T-helper 2 cell treated with Interferon-gamma antibody and Interleukin-4, amounts not matched to agents 5 μg/mL and 100 μg/mL, for 36 hours (primary cell): ENCODE data around the gene DAPL1.
"Not testable (repeated sequence)": the region's sequence is repeated elsewhere in the genome, so short reads cannot be mapped to it uniquely, and the experiment has no call there.

Experiments
- DNase-seq: peaks from one replicate; pipeline ENCODE4 v3.0.0; 2021; ENCODE audit warnings: low spot score
- H3K27ac Mint-ChIP-seq: one replicate; pipeline ENCODE4 v1.8.0; 2021; ENCODE audit warnings: mild to moderate bottlenecking, mixed read lengths
- H3K27me3 Mint-ChIP-seq: one replicate; pipeline ENCODE4 v1.8.0; 2021; ENCODE audit warnings: low read depth, mixed read lengths
- H3K36me3 Mint-ChIP-seq: one replicate; pipeline ENCODE4 v1.8.0; 2021; ENCODE audit warnings: low read depth, mixed read lengths
- H3K4me1 Mint-ChIP-seq: one replicate; pipeline ENCODE4 v1.8.0; 2021; ENCODE audit warnings: low read depth, mixed read lengths
- H3K4me3 Mint-ChIP-seq: one replicate; pipeline ENCODE4 v1.8.0; 2022; ENCODE audit warnings: mild to moderate bottlenecking, moderate library complexity, mixed read lengths
- H3K9me3 Mint-ChIP-seq: one replicate; pipeline ENCODE4 v1.8.0; 2021; ENCODE audit warnings: mixed read lengths

DAPL1 gene

DNA sequence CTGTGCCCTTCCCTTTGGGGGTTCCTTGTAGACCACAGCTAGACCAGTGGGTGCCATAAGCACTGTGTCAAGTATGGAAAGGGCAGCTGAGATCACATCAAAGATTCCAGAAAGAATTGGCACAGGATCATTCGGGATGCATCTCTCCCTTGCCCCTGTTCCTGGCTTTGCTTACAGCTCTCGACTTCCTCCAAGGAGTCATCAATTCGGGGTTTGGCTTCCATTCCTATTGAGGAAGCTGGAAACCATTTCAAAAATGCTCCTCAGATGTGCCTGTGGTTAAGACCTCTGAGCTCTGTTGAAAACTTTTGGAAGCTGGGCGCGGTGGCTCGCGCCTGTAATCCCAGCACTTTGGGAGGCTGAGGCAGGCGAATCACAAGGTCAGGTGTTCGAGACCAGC, 65.1 kb downstream of the DAPL1 start:
- not testable (repeated sequence) for DNase-seq, H3K4me3 Mint-ChIP-seq, H3K9me3 Mint-ChIP-seq, H3K36me3 Mint-ChIP-seq, H3K4me1 Mint-ChIP-seq, H3K27ac Mint-ChIP-seq, H3K27me3 Mint-ChIP-seq

DNA sequence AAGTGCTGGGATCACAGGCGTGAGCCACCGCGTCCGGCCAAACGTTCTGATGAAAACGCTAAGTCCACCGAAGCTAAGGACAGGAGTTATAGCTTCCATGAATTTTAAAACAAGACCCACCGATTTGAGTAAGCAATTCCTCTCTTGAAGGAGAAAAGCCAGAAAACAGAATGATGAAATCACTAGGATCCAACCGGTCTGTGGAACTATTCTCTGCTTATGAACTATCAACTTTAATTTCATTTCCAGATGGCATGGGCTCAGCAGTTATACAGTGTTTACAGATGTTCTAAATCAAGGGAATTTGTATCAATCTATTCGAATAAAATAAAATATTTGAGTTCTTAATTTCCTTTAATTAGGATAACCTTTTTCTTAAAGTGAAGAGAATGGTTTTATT, 66.5 kb downstream of the DAPL1 start:
- H3K27me3 Mint-ChIP-seq, DNase-seq, H3K4me3 Mint-ChIP-seq, H3K36me3 Mint-ChIP-seq, H3K4me1 Mint-ChIP-seq, H3K9me3 Mint-ChIP-seq, H3K27ac Mint-ChIP-seq: not testable (repeated sequence)

DNA sequence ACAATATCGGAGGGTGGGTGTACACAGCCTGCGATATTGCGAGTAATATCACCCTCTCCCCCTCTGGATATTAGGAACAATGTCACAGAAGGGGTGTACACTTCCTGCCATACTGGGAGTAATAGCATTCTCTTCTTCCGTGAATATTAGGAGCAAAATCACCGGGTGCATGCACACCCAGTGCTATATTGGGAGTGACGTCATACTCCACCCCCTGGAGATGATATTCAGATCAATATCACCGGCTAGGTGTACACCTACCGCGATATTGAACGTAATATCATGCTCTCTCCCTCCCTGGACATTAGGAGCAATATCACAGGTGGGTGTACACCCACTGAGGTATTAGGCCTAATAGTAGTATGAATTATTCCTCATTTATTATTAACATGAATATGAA, 70.4 kb downstream of the DAPL1 start:
- not testable (repeated sequence) for DNase-seq, H3K4me3 Mint-ChIP-seq, H3K27me3 Mint-ChIP-seq, H3K27ac Mint-ChIP-seq, H3K4me1 Mint-ChIP-seq, H3K36me3 Mint-ChIP-seq, H3K9me3 Mint-ChIP-seq
